Smooth muscle cell (in vitro differentiated cells): ENCODE measurements around the gene RGS19. TPM values are rescaled to one million over a fixed set of nuclear protein-coding genes. Genes with fewer than 3 reads are reported as not detected.

Experiments
- DNase-seq: peaks from one replicate; lab custom pipeline; 2025; ENCODE audit not compliant: unreplicated experiment; lab: John Stamatoyannopoulos, UW
- H2AFZ ChIP-seq: fragments of 200-600 bp; sonication (generic); 2 replicates; pipeline ENCODE4 v1.6.0; 2016; ENCODE audit warnings: antibody characterized with exemption, low read depth, mild to moderate bottlenecking
- H3F3A ChIP-seq: fragments of 200-600 bp; sonication (generic); 2 replicates; pipeline ENCODE4 v1.6.0; 2017; ENCODE audit warnings: antibody characterized with exemption, low read depth
- H3K27ac ChIP-seq: fragments of 200-600 bp; sonication (generic); 2 replicates; pipeline ENCODE4 v1.5.1; 2016; ENCODE audit warnings: low read depth, mild to moderate bottlenecking
- H3K27me3 ChIP-seq: fragments of 200-600 bp; sonication (generic); 2 replicates; pipeline ENCODE4 v1.6.1; 2016; ENCODE audit warnings: low read depth, mild to moderate bottlenecking
- H3K36me3 ChIP-seq: fragments of 200-600 bp; sonication (generic); 2 replicates; pipeline ENCODE4 v1.5.1; 2016; ENCODE audit warnings: low read depth
- H3K4me1 ChIP-seq: fragments of 200-600 bp; sonication (generic); 2 replicates; pipeline ENCODE4 v1.5.1; 2016; ENCODE audit warnings: low read depth
- H3K4me2 ChIP-seq: fragments of 200-600 bp; sonication (generic); 2 replicates; pipeline ENCODE4 v1.6.0; 2016; ENCODE audit warnings: mild to moderate bottlenecking
- H3K4me3 ChIP-seq: fragments of 200-600 bp; sonication (generic); 2 replicates; pipeline ENCODE4 v1.5.1; 2016; ENCODE audit warnings: mild to moderate bottlenecking
- H3K79me2 ChIP-seq: fragments of 200-600 bp; sonication (generic); 2 replicates; pipeline ENCODE4 v1.6.0; 2016; ENCODE audit warnings: low read depth, mild to moderate bottlenecking
- H3K9ac ChIP-seq: fragments of 200-600 bp; sonication (generic); 2 replicates; pipeline ENCODE4 v1.6.0; 2016; ENCODE audit warnings: low read depth
- H3K9me3 ChIP-seq: fragments of 200-600 bp; sonication (generic); replicated peaks from 2 replicates; pipeline ENCODE4 v1.5.1; 2016; ENCODE audit warnings: low read depth
- H4K20me1 ChIP-seq: fragments of 200-600 bp; sonication (generic); 2 replicates; pipeline ENCODE4 v1.6.0; 2016; ENCODE audit warnings: low read depth
- CTCF ChIP-seq: fragments of 200-600 bp; sonication (generic); IDR thresholded peaks from 2 replicates; pipeline ENCODE4 v1.5.1; 2017; ENCODE audit warnings: borderline replicate concordance, mild to moderate bottlenecking, antibody characterized with exemption; ENCODE audit not compliant: insufficient read depth, poor library complexity, severe bottlenecking
- WGBS: methylation state at CpG from one replicate; pipeline ENCODE4 v1.1.7; 2016; ENCODE audit warnings: low lambda C conversion rate; 5-methylcytosine and 5-hydroxymethylcytosine counted together
- polyA plus RNA-seq: library from polyadenylated mRNA; unstranded; fragments of >200 nt; fragmentation: Nextera tagmentation; extraction: Ambion mirVana; gene quantifications from 2 replicates; pipeline ENCODE4 v1.2.1, GENCODE V29; 2016
- total RNA-seq: library from RNA; depleted of rRNA; stranded (reverse); fragments of >200 nt; gene quantifications from 2 replicates; pipeline ENCODE4 v1.2.3, GENCODE V29; 2014

Gene RGS19
- total and polyA plus RNA-seq, 2 experiments from 2014 or later = 17.4 to 24.6 TPM

- Histone ChIP-seq H3K79me2 (no peaks in the 10 kb centered on the region), H3K4me3 (no peak overlapping the region), H3K27ac (no peak overlapping the region), H3K27me3 (no peaks in the 10 kb centered on the region), H3F3A (peaks cover 11% of the 10 kb centered on the region), H3K9ac (no peak overlapping the region), H2AFZ (no peak overlapping the region), H4K20me1 (no peaks in the 10 kb centered on the region), H3K9me3 (no peaks in the 10 kb centered on the region), H3K36me3 (no peaks in the 10 kb centered on the region), H3K4me2 (no peak overlapping the region), H3K4me1 (no peaks in the 10 kb centered on the region)
- no peak for TF ChIP-seq CTCF
- 84% methylated on average over 38 of the region's 39 CpGs for WGBS
- no peak for DNase-seq
These were observed 22.3 kb downstream of the RGS19 start for GRCh38 chr20:64056889-64057627.

GRCh38 chr20:64056639-64056888 lies 22.8 kb downstream of the RGS19 start:
- DNase-seq = no peak
- H3K4me1 ChIP-seq = no peaks in the 10 kb centered on the region
- no peak overlapping the region for H3K4me2 ChIP-seq
- no peak overlapping the region for H3K27ac ChIP-seq
- H3K9me3 ChIP-seq = no peaks in the 10 kb centered on the region
- H3K79me2 ChIP-seq = no peaks in the 10 kb centered on the region
- peaks cover 11% of the 10 kb centered on the region for H3F3A ChIP-seq
- no peaks in the 10 kb centered on the region for H4K20me1 ChIP-seq
- H3K27me3 ChIP-seq = no peaks in the 10 kb centered on the region
- no peak overlapping the region for H3K4me3 ChIP-seq
- no peaks in the 10 kb centered on the region for H3K36me3 ChIP-seq
- H3K9ac ChIP-seq = no peak overlapping the region
- H2AFZ ChIP-seq = no peak overlapping the region
- WGBS = 78% methylated on average over 6 of the region's 7 CpGs
- TF ChIP-seq CTCF = no peak

- Histone ChIP-seq H3K9ac (no peak overlapping the region), H3K27me3 (no peaks in the 10 kb centered on the region), H3K4me2 (peak overlapping the region; percentile 57), H3K4me1 (no peaks in the 10 kb centered on the region), H3K27ac (peak overlapping the region; percentile 47), H3K4me3 (no peak overlapping the region), H3K36me3 (no peaks in the 10 kb centered on the region), H3F3A (peaks cover 11% of the 10 kb centered on the region), H4K20me1 (no peaks in the 10 kb centered on the region), H2AFZ (no peak overlapping the region), H3K9me3 (no peaks in the 10 kb centered on the region), H3K79me2 (no peaks in the 10 kb centered on the region)
- TF ChIP-seq CTCF = no peak
- WGBS = 40% methylated on average over 12 of the region's 22 CpGs
- no peak for DNase-seq
These were observed 23.3 kb downstream of the RGS19 start for GRCh38 chr20:64055893-64056638.

- H3K4me2 ChIP-seq = peak overlapping the region; percentile 57
- H3K36me3 ChIP-seq = no peaks in the 10 kb centered on the region
- no peaks in the 10 kb centered on the region for H3K9me3 ChIP-seq
- no peak for DNase-seq
- no peak overlapping the region for H2AFZ ChIP-seq
- no peaks in the 10 kb centered on the region for H4K20me1 ChIP-seq
- H3K79me2 ChIP-seq = no peaks in the 10 kb centered on the region
- TF ChIP-seq CTCF = no peak
- H3K4me3 ChIP-seq = no peak overlapping the region
- no peak overlapping the region for H3K9ac ChIP-seq
- no peaks in the 10 kb centered on the region for H3K27me3 ChIP-seq
- H3K27ac ChIP-seq = peak overlapping the region; percentile 47
- H3K4me1 ChIP-seq = no peaks in the 10 kb centered on the region
- 44% methylated on average over 2 of the region's 9 CpGs for WGBS
- H3F3A ChIP-seq = peaks cover 11% of the 10 kb centered on the region
These were observed 23.9 kb downstream of the RGS19 start for GRCh38 chr20:64055396-64055892.
